HepG2 (cell line): Measurements from ENCODE around the gene SPN. TPM values are rescaled to one million over a fixed set of nuclear protein-coding genes. Genes with fewer than 3 reads are reported as not detected.
A peak's percentile ranks its signal among the peaks of the same experiment; 100 is the strongest.

ENCODE experiments used
- ATAC-seq: fragments of 200-7000 bp; cut with Tn5 transposase; 3 replicates; pipeline ENCODE4 v1.9.1; 2020; ENCODE audit warnings: mild to moderate bottlenecking, moderate library complexity
- BruUV-seq: library from RNA; stranded (reverse); fragments of 400-500 nt; replicated peaks from 2 replicates; lab custom pipeline; 2021; lab: Mats Ljungman, UMichigan
- CTCF ChIA-PET: fragments of 300-600 bp; formaldehyde crosslinking; extraction: SDS; loops from one replicate; lab custom pipeline; 2021; ENCODE audit warnings: low total read pairs, inconsistent platforms, low intra/inter-chr PET ratio; lab: Yijun Ruan, JAX
- POLR2A ChIA-PET: fragments of 350-600 bp; sonication (Branson Sonifier 250); formaldehyde crosslinking; loops from one replicate; lab custom pipeline; 2020; ENCODE audit warnings: antibody characterized with exemption, inconsistent platforms; lab: Yijun Ruan, JAX
- DNase-seq: peaks from one replicate; pipeline ENCODE4 v3.0.0-alpha.2; 2015; ENCODE audit warnings: low spot score
- FAIRE-seq: peaks from 3 replicates; lab custom pipeline; 2011; peaks lifted over from hg19 to GRCh38; lab: Jason Lieb, UNC
- H2AFZ ChIP-seq: one replicate; pipeline ENCODE4 v1.6.1; 2011; ENCODE audit warnings: low read length, inconsistent platforms
- H3K27ac ChIP-seq: fragments of 300-600 bp; 3 replicates; pipeline ENCODE4 v1.8.0; 2011; ENCODE audit warnings: mixed run types, mild to moderate bottlenecking, mixed read lengths, low read length, inconsistent platforms; ENCODE audit not compliant: insufficient read depth; ENCODE audit errors: extremely low read length
- H3K27me3 ChIP-seq, 2 experiments: fragments of 200-600 bp in 1 of 2; 2 replicates in 1 of 2; 3 replicates in 1 of 2; pipeline versions ENCODE4 v1.6.0 to v1.8.0; 2011; ENCODE audit warnings: low read length in 2 of 2, mild to moderate bottlenecking in 2 of 2, moderate library complexity in 2 of 2, inconsistent platforms in 1 of 2; ENCODE audit not compliant: insufficient read depth in 2 of 2, control insufficient read depth in 1 of 2
- H3K36me3 ChIP-seq, 2 experiments: fragments of 200-600 bp in 1 of 2; replicated peaks in 1 of 2; 2 replicates in 1 of 2; 3 replicates in 1 of 2; pipeline versions ENCODE4 v1.5.1 to v1.8.0; 2011; ENCODE audit warnings: low read length in 2 of 2, inconsistent platforms in 1 of 2; ENCODE audit not compliant: insufficient read depth in 2 of 2, control insufficient read depth in 1 of 2
- H3K4me1 ChIP-seq: 2 replicates; pipeline ENCODE4 v1.5.1; 2012; ENCODE audit warnings: low read length, inconsistent platforms; ENCODE audit not compliant: insufficient read depth
- H3K4me2 ChIP-seq: 2 replicates; pipeline ENCODE4 v1.6.0; 2011; ENCODE audit warnings: low read depth, low read length, inconsistent platforms
- H3K4me3 ChIP-seq, 3 experiments: fragments of 200-600 bp in 1 of 3; sonication (generic), shearing (Covaris generic) in 1 of 3; replicated peaks in 1 of 3; 2 replicates each; pipeline ENCODE4 v1.5.1; 2011 to 2016; ENCODE audit warnings: low read length in 3 of 3, inconsistent platforms in 2 of 3, low read depth in 2 of 3, mild to moderate bottlenecking in 2 of 3, control low read depth in 1 of 3, mixed read lengths in 1 of 3; ENCODE audit not compliant: insufficient read depth in 1 of 3
- H3K79me2 ChIP-seq: one replicate; pipeline ENCODE4 v1.6.1; 2011; ENCODE audit warnings: low read length, inconsistent platforms; ENCODE audit not compliant: insufficient read depth
- H3K9ac ChIP-seq: 2 replicates; pipeline ENCODE4 v1.6.0; 2011; ENCODE audit warnings: mild to moderate bottlenecking, low read depth, low read length, inconsistent platforms; ENCODE audit not compliant: insufficient read depth
- H3K9me3 ChIP-seq: 2 replicates; pipeline ENCODE4 v1.5.1; 2012; ENCODE audit warnings: mild to moderate bottlenecking, low read length
- H4K20me1 ChIP-seq: 2 replicates; pipeline ENCODE4 v1.6.0; 2011; ENCODE audit warnings: inconsistent platforms, mild to moderate bottlenecking, low read length, moderate library complexity; ENCODE audit not compliant: insufficient read depth
- ATF1 ChIP-seq: IDR thresholded peaks from 2 replicates; pipeline ENCODE4 v1.6.1; 2016; ENCODE audit warnings: mild to moderate bottlenecking, control low read depth
- ELF3 ChIP-seq: IDR thresholded peaks from 2 replicates; pipeline ENCODE4 v1.6.1; 2016; ENCODE audit warnings: missing genetic modification reagents, missing compliant biosample characterization
- IRF2 ChIP-seq: IDR thresholded peaks from 2 replicates; pipeline ENCODE4 v1.6.1; 2018; ENCODE audit warnings: missing genetic modification reagents, missing compliant biosample characterization
- JARID2 ChIP-seq: sonication (generic); formaldehyde crosslinking; IDR thresholded peaks from 2 replicates; pipeline ENCODE4 v1.8.1; 2023; ENCODE audit warnings: missing genetic modification reagents, inconsistent platforms; ENCODE audit not compliant: insufficient replicate concordance
- MAFF ChIP-seq: IDR thresholded peaks from 2 replicates; pipeline ENCODE4 v1.6.1; 2011; ENCODE audit warnings: low read depth, low read length, improper control_type of control experiment
- MBNL3 ChIP-seq: fragments of 250-450 bp; sonication (Bioruptor Pico); conservative IDR thresholded peaks from 2 replicates; pipeline ENCODE4 v1.8.0; 2022; ENCODE audit warnings: mild to moderate bottlenecking, inconsistent platforms
- MIER2 ChIP-seq: IDR thresholded peaks from 2 replicates; pipeline ENCODE4 v1.6.1; 2016; ENCODE audit warnings: missing biosample characterization, missing genetic modification reagents
- MXI1 ChIP-seq: IDR thresholded peaks from 3 replicates; pipeline ENCODE4 v1.6.1; 2012; ENCODE audit warnings: low read depth, low read length, inconsistent platforms, borderline replicate concordance
- PHF8 ChIP-seq: sonication (generic); formaldehyde crosslinking; IDR thresholded peaks from 2 replicates; pipeline ENCODE4 v1.5.0; 2020; ENCODE audit warnings: missing genetic modification reagents
- THAP11 ChIP-seq: IDR thresholded peaks from 2 replicates; pipeline ENCODE4 v1.6.1; 2016; ENCODE audit warnings: missing biosample characterization, missing genetic modification reagents
- ZBTB3 ChIP-seq: sonication (generic); formaldehyde crosslinking; IDR thresholded peaks from 2 replicates; pipeline ENCODE4 v1.4.0; 2020; ENCODE audit warnings: low read depth, mild to moderate bottlenecking, moderate library complexity, missing genetic modification reagents, borderline replicate concordance
- ZKSCAN5 ChIP-seq: sonication (generic); formaldehyde crosslinking; IDR thresholded peaks from 2 replicates; pipeline ENCODE4 v1.5.1; 2020; ENCODE audit warnings: mild to moderate bottlenecking, missing genetic modification reagents
- ZNF496 ChIP-seq: sonication (generic); formaldehyde crosslinking; IDR thresholded peaks from 2 replicates; pipeline ENCODE4 v1.8.1; 2023; ENCODE audit warnings: mild to moderate bottlenecking, moderate library complexity, missing genetic modification reagents; ENCODE audit not compliant: insufficient replicate concordance
- WGBS: methylation state at CpG from one replicate; pipeline ENCODE4 v1.1.6; 2017; ENCODE audit warnings: low lambda C conversion rate; 5-methylcytosine and 5-hydroxymethylcytosine counted together
- in situ Hi-C: cut with HindIII; loops from 2 replicates; pipeline ENCODE4 v1.10.0; 2017; ENCODE audit warnings: low pct_unique_long_range_greater_than_20kb; ENCODE audit not compliant: extremely low pct_ligation_motif_present
- intact Hi-C: fragments of 100-400 bp; cut with micrococcal nuclease; formaldehyde crosslinking; loops from one replicate; pipeline ENCODE4 v1.10.0; 2022; ENCODE audit not compliant: unreplicated experiment
- polyA plus RNA-seq, 8 experiments: library from polyadenylated mRNA; depleted of rRNA in 3 of 8; stranded (reverse) in 7 of 8; unstranded in 1 of 8; fragments of >200 nt; fragmentation: Illumina TruSeq in 4 of 8; extraction: Trizol in 4 of 8; gene quantifications; 2 replicates each; pipeline versions ENCODE4 v1.2.1 to v1.2.3, GENCODE V29; 2011 to 2016; ENCODE audit warnings: low read depth in 4 of 8, missing spikeins in 1 of 8, mixed read lengths in 1 of 8; ENCODE audit not compliant: insufficient read depth in 1 of 8
- total RNA-seq, 5 experiments: library from RNA; depleted of rRNA; stranded (reverse); fragments of >200 nt; fragmentation: Illumina TruSeq; extraction: Trizol; gene quantifications; 2 replicates each; pipeline ENCODE4 v1.2.3, GENCODE V29; 2016; ENCODE audit warnings: low read depth in 1 of 5
- TF ChIP-seq, protein P1 (sequence below): sonication (generic); formaldehyde crosslinking; IDR thresholded peaks from 2 replicates; pipeline ENCODE4 v1.9.0; 2021; ENCODE audit warnings: missing genetic modification reagents, mild to moderate bottlenecking, borderline replicate concordance
- TF ChIP-seq, protein P2 (sequence below): sonication (generic); formaldehyde crosslinking; IDR thresholded peaks from 2 replicates; pipeline ENCODE4 v1.5.0; 2020; ENCODE audit warnings: missing genetic modification reagents
- TF ChIP-seq, protein P3 (sequence below): sonication (generic); formaldehyde crosslinking; conservative IDR thresholded peaks from 2 replicates; pipeline ENCODE4 v1.4.0; 2020; ENCODE audit warnings: missing genetic modification reagents

Gene SPN
- total and polyA plus RNA-seq, 2 of the 13 experiments (the other 11 are each of a cell fraction or from before 2014, with no cell fraction given): 0.22 to 1.6 TPM

DNA sequence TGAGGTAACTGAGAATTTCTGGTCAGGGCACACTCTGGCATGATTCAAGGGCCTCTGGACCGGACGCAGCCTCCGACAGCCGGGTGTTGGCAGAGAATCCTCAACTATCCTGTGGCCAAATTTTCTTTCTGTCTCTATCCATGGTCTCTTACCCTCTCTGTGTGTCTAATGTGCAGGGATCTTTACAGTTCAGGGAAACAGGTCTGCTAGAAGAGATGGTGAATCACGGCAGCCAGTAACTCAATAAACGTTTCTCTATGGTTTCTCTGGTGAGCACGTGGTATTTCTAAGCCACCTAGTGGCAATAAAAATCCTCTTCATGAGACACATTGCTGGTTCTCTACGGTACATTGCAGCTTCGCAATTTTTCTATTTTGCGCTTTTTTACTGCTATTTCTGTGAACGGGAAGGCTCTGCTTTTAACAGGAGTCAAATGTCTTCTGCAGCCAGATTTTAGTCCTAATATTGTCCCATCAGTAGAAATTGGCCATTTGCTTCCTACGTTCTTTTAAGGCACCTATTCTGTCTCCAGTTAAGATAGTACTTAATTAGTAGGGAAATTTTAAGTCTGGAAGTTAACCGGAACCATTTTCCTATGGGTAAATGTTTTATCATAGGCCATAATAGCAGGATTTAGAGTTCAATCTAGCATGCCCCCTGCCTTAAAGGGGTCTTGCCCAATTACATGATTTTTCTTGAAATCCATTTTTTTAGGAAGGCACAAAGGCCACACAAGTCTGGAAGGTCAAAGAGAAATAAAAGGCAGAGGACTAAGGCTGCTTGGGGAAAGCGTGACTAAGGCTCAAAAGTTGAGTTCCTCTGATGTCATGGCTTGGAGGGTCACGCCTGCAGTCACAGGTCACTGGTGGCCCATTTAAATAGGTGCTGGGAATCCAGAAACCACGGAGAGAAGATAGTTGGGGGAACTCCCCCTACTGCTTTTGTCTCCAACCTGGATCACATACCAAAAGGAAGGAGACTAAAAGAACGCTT is 47.5 kb downstream of the SPN start (continued):
- TF ChIP-seq IRF2 (CRISPR knock-in tag) (0 out of 2 replicates have a peak, but pooled peaks have one; percentile 31), ZKSCAN5 (no peak), ZBTB3 (CRISPR knock-in tag) (no peak), MBNL3 (CRISPR knock-in tag) (no peak), MXI1 (peak; percentile 57; the same call in 1 of the 3 replicates), ATF1 (no peak), MAFF (no peak), THAP11 (CRISPR knock-in tag) (peak; percentile 37; the same call in 1 of the 2 replicates), PHF8 (CRISPR knock-in tag) (no peak), ELF3 (0 out of 2 replicates have a peak, but pooled peaks have one; percentile 23)
- TF ChIP-seq, protein P1, sequence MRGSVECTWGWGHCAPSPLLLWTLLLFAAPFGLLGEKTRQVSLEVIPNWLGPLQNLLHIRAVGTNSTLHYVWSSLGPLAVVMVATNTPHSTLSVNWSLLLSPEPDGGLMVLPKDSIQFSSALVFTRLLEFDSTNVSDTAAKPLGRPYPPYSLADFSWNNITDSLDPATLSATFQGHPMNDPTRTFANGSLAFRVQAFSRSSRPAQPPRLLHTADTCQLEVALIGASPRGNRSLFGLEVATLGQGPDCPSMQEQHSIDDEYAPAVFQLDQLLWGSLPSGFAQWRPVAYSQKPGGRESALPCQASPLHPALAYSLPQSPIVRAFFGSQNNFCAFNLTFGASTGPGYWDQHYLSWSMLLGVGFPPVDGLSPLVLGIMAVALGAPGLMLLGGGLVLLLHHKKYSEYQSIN (CRISPR knock-in tag): no peak

DNA sequence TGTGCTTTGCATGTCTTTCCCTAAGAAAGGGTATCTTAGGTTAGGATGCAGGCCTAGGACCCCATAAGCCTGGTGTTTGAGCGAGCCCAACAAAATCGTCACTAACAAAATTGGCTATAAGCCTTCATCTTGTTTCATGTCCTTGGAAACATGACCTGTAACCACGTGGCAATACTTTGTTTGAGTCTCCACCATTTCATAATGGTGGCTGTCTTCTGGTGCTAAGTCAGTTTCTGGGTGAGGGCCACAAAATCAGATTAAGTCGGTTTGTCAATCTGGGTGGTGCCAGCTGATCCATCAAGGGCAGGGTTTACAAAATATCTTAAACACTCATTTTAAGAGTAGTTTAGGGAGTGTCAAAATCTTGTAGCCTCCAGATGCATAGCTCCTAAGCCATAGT is 49.8 kb downstream of the SPN start:
- 24% methylated on average over 4 of the region's 4 CpGs for WGBS
- TF ChIP-seq, protein P2, sequence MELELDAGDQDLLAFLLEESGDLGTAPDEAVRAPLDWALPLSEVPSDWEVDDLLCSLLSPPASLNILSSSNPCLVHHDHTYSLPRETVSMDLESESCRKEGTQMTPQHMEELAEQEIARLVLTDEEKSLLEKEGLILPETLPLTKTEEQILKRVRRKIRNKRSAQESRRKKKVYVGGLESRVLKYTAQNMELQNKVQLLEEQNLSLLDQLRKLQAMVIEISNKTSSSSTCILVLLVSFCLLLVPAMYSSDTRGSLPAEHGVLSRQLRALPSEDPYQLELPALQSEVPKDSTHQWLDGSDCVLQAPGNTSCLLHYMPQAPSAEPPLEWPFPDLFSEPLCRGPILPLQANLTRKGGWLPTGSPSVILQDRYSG (CRISPR knock-in tag): no peak
- TF ChIP-seq ZNF496 (CRISPR knock-in tag) (no peak), MIER2 (CRISPR knock-in tag) (no peak), JARID2 (no peak)
- TF ChIP-seq, protein P3, sequence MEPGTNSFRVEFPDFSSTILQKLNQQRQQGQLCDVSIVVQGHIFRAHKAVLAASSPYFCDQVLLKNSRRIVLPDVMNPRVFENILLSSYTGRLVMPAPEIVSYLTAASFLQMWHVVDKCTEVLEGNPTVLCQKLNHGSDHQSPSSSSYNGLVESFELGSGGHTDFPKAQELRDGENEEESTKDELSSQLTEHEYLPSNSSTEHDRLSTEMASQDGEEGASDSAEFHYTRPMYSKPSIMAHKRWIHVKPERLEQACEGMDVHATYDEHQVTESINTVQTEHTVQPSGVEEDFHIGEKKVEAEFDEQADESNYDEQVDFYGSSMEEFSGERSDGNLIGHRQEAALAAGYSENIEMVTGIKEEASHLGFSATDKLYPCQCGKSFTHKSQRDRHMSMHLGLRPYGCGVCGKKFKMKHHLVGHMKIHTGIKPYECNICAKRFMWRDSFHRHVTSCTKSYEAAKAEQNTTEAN (CRISPR knock-in tag): no peak
- Histone ChIP-seq H3K9ac (no peak overlapping the region), H3K79me2 (no peaks in the 10 kb centered on the region), H2AFZ (no peak overlapping the region), H4K20me1 (no peaks in the 10 kb centered on the region), H3K4me3 (no peak overlapping the region), H3K36me3 (no peaks in the 10 kb centered on the region), H3K27me3 (no peaks in the 10 kb centered on the region), H3K4me1 (peaks cover 40% of the 10 kb centered on the region), H3K4me2 (no peak overlapping the region), H3K27ac (no peak overlapping the region), H3K9me3 (no peaks in the 10 kb centered on the region)
- BruUV-seq: no TSS peak
- in situ Hi-C loops (no loop called here), intact Hi-C loops (no loop called here)
- DNase-seq (no peak), ATAC-seq (no peak), FAIRE-seq (no peak)
- CTCF ChIA-PET: no interaction called here
- POLR2A ChIA-PET: no interaction called here
